Measurements from ENCODE around the gene MARK3. TPM values are rescaled to one million over a fixed set of nuclear protein-coding genes. Genes with fewer than 3 reads are reported as not detected.
"Not testable (repeated sequence)": the region's sequence is repeated elsewhere in the genome, so short reads cannot be mapped to it uniquely, and the experiment has no call there.

The MARK3 gene
- total RNA-seq, 2 experiments from 2014 or later, result 78.6 to 81.4 TPM

GRCh38 chr14:103508521-103509329, 123.5 kb downstream of the MARK3 start:
- H3K36me3 Mint-ChIP-seq (ENCODE audit: low read depth), result peaks cover 17% of the 10 kb centered on the region
- no peaks in the 10 kb centered on the region for H3K4me1 Mint-ChIP-seq
- H3K27me3 Mint-ChIP-seq, result no peaks in the 10 kb centered on the region
- ChIA-PET POLR2A (interaction anchor here (0.7 kb wide), 1 partner anchor 20 kb away, joined by 3 read pairs; no protein-coding TSS in a partner anchor), CTCF (interaction anchor here (0.6 to 2.1 kb wide), 2 partner anchors 10 to 14 kb away, joined by 3 to 9 read pairs; no protein-coding TSS in a partner anchor)
- no peaks in the 10 kb centered on the region for H3K9me3 Mint-ChIP-seq
- DNase-seq, result no peak
- H3K27ac Mint-ChIP-seq, result no peak overlapping the region
- no peak overlapping the region for H3K4me3 Mint-ChIP-seq

- Mint-ChIP-seq H3K4me3 (no peak overlapping the region), H3K36me3 (ENCODE audit: low read depth) (peaks cover 9% of the 10 kb centered on the region)
- CTCF ChIA-PET, result interaction anchor here (2.1 kb wide), 1 partner anchor 9 kb away, joined by 9 read pairs; no protein-coding TSS in a partner anchor
These were observed 124.9 kb downstream of the MARK3 start for GRCh38 chr14:103509864-103510723.

GRCh38 chr14:103510724-103511693, 125.8 kb downstream of the MARK3 start:
- Mint-ChIP-seq H3K36me3 (ENCODE audit: low read depth) (peaks cover 3% of the 10 kb centered on the region), H3K9me3 (no peaks in the 10 kb centered on the region), H3K4me3 (no peak overlapping the region), H3K4me1 (peaks cover 2% of the 10 kb centered on the region), H3K27me3 (no peaks in the 10 kb centered on the region), H3K27ac (no peak overlapping the region)
- no peak for DNase-seq
- ChIA-PET CTCF (interaction anchor here (0.6 to 2.1 kb wide), 3 partner anchors 8 to 363 kb away, joined by 3 to 9 read pairs (median 4); no protein-coding TSS in a partner anchor), POLR2A (interaction anchor here (0.6 kb wide), 1 partner anchor 150 kb away, joined by 3 read pairs; no protein-coding TSS in a partner anchor)

More at GRCh38 chr14:103509864-103510723, 124.9 kb downstream of the MARK3 start:
- Mint-ChIP-seq H3K4me1 (peaks cover 2% of the 10 kb centered on the region), H3K27me3 (no peaks in the 10 kb centered on the region), H3K9me3 (no peaks in the 10 kb centered on the region), H3K27ac (no peak overlapping the region)
- no peak for DNase-seq
- POLR2A ChIA-PET, result interaction anchor here (0.6 kb wide), 1 partner anchor 149 kb away, joined by 3 read pairs; no protein-coding TSS in a partner anchor

- H3K4me3 Mint-ChIP-seq; H3K27ac Mint-ChIP-seq; DNase-seq; POLR2A ChIA-PET; H3K36me3 Mint-ChIP-seq (ENCODE audit: low read depth); H3K9me3 Mint-ChIP-seq; H3K4me1 Mint-ChIP-seq; H3K27me3 Mint-ChIP-seq: not testable (repeated sequence)
- CTCF ChIA-PET, result interaction anchor here (1.8 kb wide), 1 partner anchor 9 kb away, joined by 4 read pairs; no protein-coding TSS in a partner anchor
These were observed 127.0 kb downstream of the MARK3 start for GRCh38 chr14:103512180-103512579.

GRCh38 chr14:103512701-103513611, 127.7 kb downstream of the MARK3 start:
- Mint-ChIP-seq H3K4me3 (no peak overlapping the region), H3K36me3 (ENCODE audit: low read depth) (peaks cover 3% of the 10 kb centered on the region), H3K4me1 (peaks cover 2% of the 10 kb centered on the region), H3K27ac (no peak overlapping the region), H3K27me3 (no peaks in the 10 kb centered on the region), H3K9me3 (no peaks in the 10 kb centered on the region)
- POLR2A ChIA-PET, result no interaction called here
- DNase-seq, result no peak
- CTCF ChIA-PET, result interaction anchor here (1.8 kb wide), 1 partner anchor 8 kb away, joined by 4 read pairs; no protein-coding TSS in a partner anchor

- Mint-ChIP-seq H3K9me3 (no peaks in the 10 kb centered on the region), H3K27me3 (no peaks in the 10 kb centered on the region), H3K4me3 (no peak overlapping the region), H3K4me1 (peaks cover 9% of the 10 kb centered on the region), H3K27ac (no peak overlapping the region), H3K36me3 (ENCODE audit: low read depth) (no peaks in the 10 kb centered on the region)
- DNase-seq, result no peak
- POLR2A ChIA-PET, result no interaction called here
- CTCF ChIA-PET, result no interaction called here
These were observed 129.6 kb downstream of the MARK3 start for GRCh38 chr14:103514596-103515421.

- no peak overlapping the region for H3K27ac Mint-ChIP-seq
- H3K9me3 Mint-ChIP-seq, result no peaks in the 10 kb centered on the region
- H3K27me3 Mint-ChIP-seq, result peaks cover 2% of the 10 kb centered on the region
- H3K36me3 Mint-ChIP-seq (ENCODE audit: low read depth), result no peaks in the 10 kb centered on the region
- peaks cover 11% of the 10 kb centered on the region for H3K4me1 Mint-ChIP-seq
- ChIA-PET CTCF (no interaction called here), POLR2A (no interaction called here)
- no peak overlapping the region for H3K4me3 Mint-ChIP-seq
- DNase-seq, result no peak
These were observed 131.4 kb downstream of the MARK3 start for GRCh38 chr14:103516426-103517173.

- Mint-ChIP-seq H3K36me3 (ENCODE audit: low read depth) (no peaks in the 10 kb centered on the region), H3K27me3 (peaks cover 4% of the 10 kb centered on the region), H3K4me3 (no peak overlapping the region), H3K4me1 (peaks cover 11% of the 10 kb centered on the region), H3K27ac (peak overlapping the region; percentile 31), H3K9me3 (no peaks in the 10 kb centered on the region)
- ChIA-PET POLR2A (no interaction called here), CTCF (interaction anchor here (1.2 to 2.1 kb wide), 3 partner anchors 10 to 14 kb away, joined by 3 to 12 read pairs (median 3); no protein-coding TSS in a partner anchor)
- no peak for DNase-seq
These were observed 132.0 kb downstream of the MARK3 start for GRCh38 chr14:103517174-103517566.

GRCh38 chr14:103517721-103518421, 132.7 kb downstream of the MARK3 start:
- ChIA-PET CTCF (interaction anchor here (0.6 to 2.1 kb wide), 8 partner anchors 10 to 49 kb away, joined by 3 to 12 read pairs (median 4); no protein-coding TSS in a partner anchor), POLR2A (no interaction called here)
- Mint-ChIP-seq H3K27me3 (peaks cover 5% of the 10 kb centered on the region), H3K27ac (no peak overlapping the region), H3K4me1 (peaks cover 11% of the 10 kb centered on the region), H3K9me3 (no peaks in the 10 kb centered on the region), H3K36me3 (ENCODE audit: low read depth) (no peaks in the 10 kb centered on the region), H3K4me3 (no peak overlapping the region)
- no peak for DNase-seq
